Limb (tissue), 2 donors: ENCODE results near the gene CLCN6.

ENCODE experiments used
- DNase-seq, 2 donors: peaks; one replicate each; pipeline ENCODE4 v3.0.0-alpha.2; 2016; ENCODE audit errors: extremely low spot score in 2 of 2

Gene CLCN6

GRCh38 chr1:11805422-11806306 lies at the start of gene CLCN6, which contains the start of gene MTHFR:
Gene CLCN6, plus strand, starts transcription at chr1:11806191. Its CDS starts 72 bp downstream, at chr1:11806263.
Gene MTHFR, minus strand, starts transcription at chr1:11805964. Its CDS starts 2,848 bp downstream, at chr1:11803116.
- peak; percentile 99 for DNase-seq

- no peak for DNase-seq
These were observed 48.9 kb upstream of the CLCN6 start for GRCh38 chr1:11757047-11757446.

GRCh38 chr1:11759791-11760190 lies 46.2 kb upstream of the CLCN6 start:
- no peak for DNase-seq

- DNase-seq = no peak
These were observed 44.7 kb upstream of the CLCN6 start for GRCh38 chr1:11761285-11761684.

GRCh38 chr1:11761988-11762406 lies 44.0 kb upstream of the CLCN6 start, which contains the start of gene C1orf167:
Gene C1orf167, plus strand, starts transcription at chr1:11762193. Its CDS starts 2,208 bp downstream, at chr1:11764401.
- no peak for DNase-seq

- no peak for DNase-seq
These were observed 41.9 kb upstream of the CLCN6 start for GRCh38 chr1:11764115-11764514.

GRCh38 chr1:11764519-11764918 lies 41.5 kb upstream of the CLCN6 start:
- DNase-seq = no peak

- no peak for DNase-seq
These were observed 40.1 kb upstream of the CLCN6 start for GRCh38 chr1:11765661-11766428.

GRCh38 chr1:11766429-11766776 lies 39.6 kb upstream of the CLCN6 start:
- no peak for DNase-seq

GRCh38 chr1:11767922-11768704 lies 37.9 kb upstream of the CLCN6 start:
- peak in 1 of 2 donors; percentile 28 for DNase-seq

GRCh38 chr1:11768821-11769220 lies 37.2 kb upstream of the CLCN6 start:
- DNase-seq = no peak

- no peak for DNase-seq
These were observed 36.7 kb upstream of the CLCN6 start for GRCh38 chr1:11769274-11769673.

GRCh38 chr1:11770011-11770410 lies 36.0 kb upstream of the CLCN6 start:
- DNase-seq = no peak

- no peak for DNase-seq
These were observed 34.4 kb upstream of the CLCN6 start for GRCh38 chr1:11771481-11772043.

GRCh38 chr1:11772458-11772857 lies 33.5 kb upstream of the CLCN6 start:
- DNase-seq = no peak

- no peak for DNase-seq
These were observed 31.2 kb upstream of the CLCN6 start for GRCh38 chr1:11774753-11775152.

GRCh38 chr1:11777658-11778322 lies 28.2 kb upstream of the CLCN6 start:
- no peak for DNase-seq

- no peak for DNase-seq
These were observed 27.7 kb upstream of the CLCN6 start for GRCh38 chr1:11778336-11778735.

GRCh38 chr1:11778844-11779623 lies 27.0 kb upstream of the CLCN6 start:
- no peak for DNase-seq
